ENCODE results near the gene AEN. TPM values are rescaled to one million over a fixed set of nuclear protein-coding genes. Genes with fewer than 3 reads are reported as not detected.

The AEN gene
- total RNA-seq, 2 experiments from 2014 or later = 40.7 to 43.7 TPM

GRCh38 chr15:88651136-88651732 lies 30.1 kb downstream of the AEN start:
- Mint-ChIP-seq H3K4me3 (peak overlapping the region; percentile 40), H3K27ac (peak overlapping the region; percentile 95), H3K9me3 (no peaks in the 10 kb centered on the region), H3K4me1 (ENCODE audit: low read depth) (peaks cover 84% of the 10 kb centered on the region), H3K27me3 (no peaks in the 10 kb centered on the region), H3K36me3 (ENCODE audit: low read depth) (peaks cover 72% of the 10 kb centered on the region)
- no peak for ATAC-seq (ENCODE audit: poor library complexity)
- TF ChIP-seq, protein P1, sequence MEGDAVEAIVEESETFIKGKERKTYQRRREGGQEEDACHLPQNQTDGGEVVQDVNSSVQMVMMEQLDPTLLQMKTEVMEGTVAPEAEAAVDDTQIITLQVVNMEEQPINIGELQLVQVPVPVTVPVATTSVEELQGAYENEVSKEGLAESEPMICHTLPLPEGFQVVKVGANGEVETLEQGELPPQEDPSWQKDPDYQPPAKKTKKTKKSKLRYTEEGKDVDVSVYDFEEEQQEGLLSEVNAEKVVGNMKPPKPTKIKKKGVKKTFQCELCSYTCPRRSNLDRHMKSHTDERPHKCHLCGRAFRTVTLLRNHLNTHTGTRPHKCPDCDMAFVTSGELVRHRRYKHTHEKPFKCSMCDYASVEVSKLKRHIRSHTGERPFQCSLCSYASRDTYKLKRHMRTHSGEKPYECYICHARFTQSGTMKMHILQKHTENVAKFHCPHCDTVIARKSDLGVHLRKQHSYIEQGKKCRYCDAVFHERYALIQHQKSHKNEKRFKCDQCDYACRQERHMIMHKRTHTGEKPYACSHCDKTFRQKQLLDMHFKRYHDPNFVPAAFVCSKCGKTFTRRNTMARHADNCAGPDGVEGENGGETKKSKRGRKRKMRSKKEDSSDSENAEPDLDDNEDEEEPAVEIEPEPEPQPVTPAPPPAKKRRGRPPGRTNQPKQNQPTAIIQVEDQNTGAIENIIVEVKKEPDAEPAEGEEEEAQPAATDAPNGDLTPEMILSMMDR (IDR thresholded peaks at IDR 0.05) = no peak
- ChIA-PET POLR2A (interaction anchor here (0.5 to 6.4 kb wide), 2 partner anchors 24 to 25 kb away, joined by 3 to 83 read pairs; no protein-coding TSS in a partner anchor), CTCF (no interaction called here)
- Histone ChIP-seq H3K9me3 (ENCODE audit: control insufficient read depth in 1 of 2, insufficient read depth in 1 of 2, low read length in 2 of 2) (no peaks in the 10 kb centered on the region), H3K27ac (ENCODE audit: low read depth in 1 of 2, low read length in 2 of 2) (peak overlapping the region; percentile 18 to 48), H3K4me1 (ENCODE audit: insufficient read depth, low read length) (peaks cover 97% of the 10 kb centered on the region), H3K36me3 (ENCODE audit: insufficient read depth, low read length) (peaks cover 66% of the 10 kb centered on the region), H3K4me3 (ENCODE audit: low read length) (no peak overlapping the region), H3K27me3 (ENCODE audit: control insufficient read depth in 1 of 2, insufficient read depth in 2 of 2, low read length in 2 of 2) (no peaks in the 10 kb centered on the region)
- intact Hi-C loops (cut with DNase I, micrococcal nuclease) = no loop called here
- peak in 2 of 14 experiments; percentile 2 to 3 for DNase-seq

GRCh38 chr15:88651971-88652370 lies 30.8 kb downstream of the AEN start:
- no peaks in the 10 kb centered on the region for H3K9me3 ChIP-seq (ENCODE audit: control insufficient read depth in 1 of 2, insufficient read depth in 1 of 2, low read length in 2 of 2)
- CTCF ChIA-PET = no interaction called here
- Mint-ChIP-seq H3K9me3 (no peaks in the 10 kb centered on the region), H3K27ac (peak overlapping the region; percentile 95), H3K36me3 (ENCODE audit: low read depth) (peaks cover 64% of the 10 kb centered on the region), H3K4me3 (peak overlapping the region; percentile 40), H3K4me1 (ENCODE audit: low read depth) (peaks cover 84% of the 10 kb centered on the region), H3K27me3 (no peaks in the 10 kb centered on the region)
- POLR2A ChIA-PET = interaction anchor here (6.4 kb wide), 1 partner anchor 26 kb away, joined by 83 read pairs; no protein-coding TSS in a partner anchor
- peak overlapping the region; percentile 18 to 48 for H3K27ac ChIP-seq (ENCODE audit: low read depth in 1 of 2, low read length in 2 of 2)
- H3K4me1 ChIP-seq (ENCODE audit: insufficient read depth, low read length) = peaks cover 98% of the 10 kb centered on the region
- intact Hi-C loops (cut with DNase I, micrococcal nuclease) = no loop called here
- peaks cover 61% of the 10 kb centered on the region for H3K36me3 ChIP-seq (ENCODE audit: insufficient read depth, low read length)
- H3K27me3 ChIP-seq (ENCODE audit: control insufficient read depth in 1 of 2, insufficient read depth in 2 of 2, low read length in 2 of 2) = no peaks in the 10 kb centered on the region
- DNase-seq (peak in 1 of 14 experiments; percentile 28), ATAC-seq (ENCODE audit: poor library complexity) (no peak)
- H3K4me3 ChIP-seq (ENCODE audit: low read length) = no peak overlapping the region
- TF ChIP-seq, protein P1 (IDR thresholded peaks at IDR 0.05) = no peak

DNA sequence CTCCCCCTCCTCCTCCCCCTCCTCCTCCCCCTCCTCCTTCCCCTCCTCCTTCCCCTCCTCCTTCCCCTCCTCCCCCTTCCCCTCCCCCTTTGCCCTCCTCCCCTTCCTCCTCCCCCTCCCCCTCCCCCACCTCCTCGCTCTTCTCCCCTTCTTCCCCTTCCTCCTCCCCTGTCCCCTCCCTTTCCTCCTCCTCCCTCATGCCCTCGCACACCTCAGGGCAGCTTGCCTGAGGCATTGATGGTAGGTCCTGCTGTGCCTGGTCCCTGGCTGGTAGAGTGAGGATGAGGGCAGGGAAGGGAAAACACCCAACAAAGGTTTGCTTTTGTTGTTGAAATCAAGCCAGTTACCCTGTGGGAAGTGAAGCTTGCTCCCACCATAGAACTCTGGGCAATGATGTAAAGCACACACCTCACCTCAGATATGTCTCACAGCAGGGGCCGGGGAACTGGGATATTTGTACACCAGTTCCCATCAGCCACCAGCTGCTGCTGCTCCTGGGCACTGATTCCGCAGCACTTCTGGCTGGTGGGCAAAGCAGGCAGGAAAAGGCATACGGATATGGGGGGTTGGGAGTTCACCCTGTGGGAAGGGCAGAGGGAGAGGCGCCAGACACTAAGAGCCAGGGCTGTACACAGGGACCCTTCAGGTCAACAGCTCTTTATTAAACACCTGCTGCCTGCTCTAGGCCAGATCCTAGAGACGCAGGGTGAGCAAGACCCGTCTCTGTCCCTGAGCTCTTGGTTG lies 31.5 kb downstream of the AEN start:
- peak overlapping the region; percentile 59 for H3K4me3 Mint-ChIP-seq
- no peak for ATAC-seq (ENCODE audit: poor library complexity)
- Histone ChIP-seq H3K4me1 (ENCODE audit: insufficient read depth, low read length) (peaks cover 98% of the 10 kb centered on the region), H3K36me3 (ENCODE audit: insufficient read depth, low read length) (peaks cover 54% of the 10 kb centered on the region), H3K27ac (ENCODE audit: low read depth in 1 of 2, low read length in 2 of 2) (peak overlapping the region; percentile 7 to 52), H3K9me3 (ENCODE audit: control insufficient read depth in 1 of 2, insufficient read depth in 1 of 2, low read length in 2 of 2) (no peaks in the 10 kb centered on the region), H3K4me3 (ENCODE audit: low read length) (no peak overlapping the region), H3K27me3 (ENCODE audit: control insufficient read depth in 1 of 2, insufficient read depth in 2 of 2, low read length in 2 of 2) (no peaks in the 10 kb centered on the region)
- peaks cover 58% of the 10 kb centered on the region for H3K36me3 Mint-ChIP-seq (ENCODE audit: low read depth)
- DNase-seq = peak in 1 of 14 experiments; percentile 32
- intact Hi-C loops (cut with DNase I, micrococcal nuclease) = no loop called here
- CTCF ChIA-PET = no interaction called here
- TF ChIP-seq, protein P1 (IDR thresholded peaks at IDR 0.05) = no peak
- H3K9me3 Mint-ChIP-seq = no peaks in the 10 kb centered on the region
- H3K4me1 Mint-ChIP-seq (ENCODE audit: low read depth) = peaks cover 84% of the 10 kb centered on the region
- H3K27ac Mint-ChIP-seq = peak overlapping the region; percentile 84
- POLR2A ChIA-PET = interaction anchor here (1.1 to 6.4 kb wide), 4 partner anchors 17 to 30 kb away, joined by 3 to 83 read pairs (median 7); no protein-coding TSS in a partner anchor
- no peaks in the 10 kb centered on the region for H3K27me3 Mint-ChIP-seq
